Stomach (tissue), 9 donors: ENCODE data around the gene NPHP4. TPM values are rescaled to one million over a fixed set of nuclear protein-coding genes. Genes with fewer than 3 reads are reported as not detected.

Experiments
- DNase-seq, 2 donors: peaks; one replicate each; pipeline versions ENCODE4 v3.0.0 to v3.0.0-alpha.2; 2013 to 2019
- H3K27ac ChIP-seq, 5 donors: fragments of 200-600 bp in 4 of 5; sonication (generic) in 4 of 5; one replicate each; pipeline ENCODE4 v1.5.1; 2013 to 2019; ENCODE audit warnings: mild to moderate bottlenecking in 1 of 5, moderate library complexity in 1 of 5
- H3K27me3 ChIP-seq, 3 donors: fragments of 200-600 bp; sonication (generic); one replicate each; pipeline ENCODE4 v1.5.1; 2017 to 2019; ENCODE audit warnings: mixed run types in 1 of 3
- H3K36me3 ChIP-seq, 4 donors: fragments of 200-600 bp; sonication (generic); 1 replicate in 3 of 4; 2 replicates in 1 of 4; pipeline ENCODE4 v1.5.1; 2016 to 2019
- H3K4me1 ChIP-seq, 4 donors: fragments of 200-600 bp; sonication (generic); one replicate each; pipeline ENCODE4 v1.5.1; 2016 to 2019
- H3K4me3 ChIP-seq, 4 donors: fragments of 200-600 bp; sonication (generic) in 3 of 4; one replicate each; pipeline ENCODE4 v1.5.1; 2016 to 2019; ENCODE audit warnings: mild to moderate bottlenecking in 1 of 4
- H3K9me3 ChIP-seq, 4 donors: fragments of 200-600 bp; sonication (generic); one replicate each; pipeline ENCODE4 v1.5.1; 2016 to 2019
- CTCF ChIP-seq, 7 experiments: fragments of 450-650 bp in 4 of 7; fragments of 200-600 bp in 3 of 7; sonication (generic) in 3 of 7; IDR thresholded peaks; one replicate each; pipeline ENCODE4 v1.5.1; 2016 to 2019; ENCODE audit warnings: antibody characterized with exemption in 7 of 7, control low read depth in 2 of 7, mild to moderate bottlenecking in 1 of 7
- EP300 ChIP-seq: sonication (generic); formaldehyde crosslinking; IDR thresholded peaks from one replicate; pipeline ENCODE4 v1.6.1; 2017; ENCODE audit warnings: antibody characterized with exemption
- POLR2A ChIP-seq, 4 donors: fragments of 450-650 bp; IDR thresholded peaks; one replicate each; pipeline ENCODE4 v1.6.1; 2016; ENCODE audit warnings: antibody characterized with exemption in 4 of 4, control low read depth in 2 of 4, mild to moderate bottlenecking in 1 of 4, moderate library complexity in 1 of 4
- POLR2AphosphoS5 ChIP-seq, 3 donors: sonication (generic); formaldehyde crosslinking; IDR thresholded peaks; one replicate each; pipeline ENCODE4 v1.6.1; 2016; ENCODE audit warnings: antibody characterized with exemption in 3 of 3
- WGBS, 5 donors: extraction: QIAGEN DNeasy Blood & Tissue Kit in 3 of 5; methylation state at CpG; one replicate each; pipeline versions ENCODE4 v1.1.5 to v1.1.7; 2013 to 2018; 5-methylcytosine and 5-hydroxymethylcytosine counted together
- intact Hi-C: fragments of 100-400 bp; cut with DNase I; formaldehyde crosslinking; loops from one replicate; pipeline ENCODE4 v1.15.1; 2023; ENCODE audit warnings: low total_unique reads
- polyA plus RNA-seq, 3 donors: library from polyadenylated mRNA; stranded (reverse); fragments of 200-250 nt; gene quantifications; one replicate each; pipeline ENCODE4 v1.2.3, GENCODE V29; 2013
- total RNA-seq, 5 donors: library from RNA; depleted of rRNA; stranded (reverse); fragments of >200 nt; gene quantifications; one replicate each; pipeline versions ENCODE4 v1.1.0 to v1.2.3, GENCODE V29; 2014 to 2016
- donor health status: healthy with polysubstance abuse.
- donor health status: Bipolar disorder and iron deficiency.
- donor health status: healthy.

NPHP4 gene
- total and polyA plus RNA-seq, 8 donors: 1.9 to 29.7 (median 7.3) TPM

- H3K27ac ChIP-seq: no peak overlapping the region
- peak; percentile 40 to 56 for DNase-seq
- TF ChIP-seq EP300: no peak
- TF ChIP-seq CTCF (IDR thresholded peaks at IDR 0.05): no peak
- TF ChIP-seq POLR2AphosphoS5 (IDR thresholded peaks at IDR 0.05): no peak
- TF ChIP-seq POLR2A (IDR thresholded peaks at IDR 0.05): no peak
Measured at GRCh38 chr1:6001992-6002576, 9.9 kb upstream of the NPHP4 start.

GRCh38 chr1:6000444-6001288 lies 8.4 kb upstream of the NPHP4 start:
- H3K27me3 ChIP-seq: peaks cover 0 to 21% (median 0%) of the 10 kb centered on the region in 3 donors
- peaks cover 0 to 4% (median 0%) of the 10 kb centered on the region in 4 donors for H3K36me3 ChIP-seq
- WGBS, 5 donors: 80 to 89% (median 87%) methylated on average over 16 to 17 of the region's 17 CpGs
- H3K27ac ChIP-seq: no peak overlapping the region
- no peaks in the 10 kb centered on the region for H3K4me1 ChIP-seq
- H3K9me3 ChIP-seq: no peaks in the 10 kb centered on the region
- no peak overlapping the region for H3K4me3 ChIP-seq
- no peak for TF ChIP-seq POLR2AphosphoS5 (IDR thresholded peaks at IDR 0.05)
- TF ChIP-seq EP300: no peak
- no peak for TF ChIP-seq CTCF (IDR thresholded peaks at IDR 0.05)
- intact Hi-C loops: no loop called here
- DNase-seq: no peak

More at GRCh38 chr1:6001992-6002576, 9.9 kb upstream of the NPHP4 start:
- H3K36me3 ChIP-seq: peaks cover 0 to 2% (median 0%) of the 10 kb centered on the region in 4 donors
- no peaks in the 10 kb centered on the region for H3K4me1 ChIP-seq
- no peaks in the 10 kb centered on the region for H3K9me3 ChIP-seq
- intact Hi-C loops: no loop called here
- WGBS, 5 donors: 42 to 59% (median 43%) methylated on average over 10 to 13 of the region's 13 CpGs
- peaks cover 0 to 26% (median 0%) of the 10 kb centered on the region in 3 donors for H3K27me3 ChIP-seq
- no peak overlapping the region for H3K4me3 ChIP-seq

- 90 to 93% (median 91%) methylated on average over 26 to 28 of the region's 28 CpGs for WGBS, 5 donors
- peaks cover 0 to 4% (median 0%) of the 10 kb centered on the region in 4 donors for H3K4me1 ChIP-seq
- H3K27me3 ChIP-seq: peaks cover 0 to 17% (median 0%) of the 10 kb centered on the region in 3 donors
- H3K27ac ChIP-seq: no peak overlapping the region
- no peak for DNase-seq
- H3K9me3 ChIP-seq: no peaks in the 10 kb centered on the region
- H3K36me3 ChIP-seq: peaks cover 0 to 4% (median 0%) of the 10 kb centered on the region in 4 donors
- no peak overlapping the region for H3K4me3 ChIP-seq
- intact Hi-C loops: loop anchor here (10.0 kb wide), 1 partner anchor 205 kb away; the partner anchor contains the start of gene RNF207
- TF ChIP-seq EP300 (no peak), CTCF (IDR thresholded peaks at IDR 0.05) (no peak), POLR2A (IDR thresholded peaks at IDR 0.05) (no peak), POLR2AphosphoS5 (IDR thresholded peaks at IDR 0.05) (no peak)
Measured at GRCh38 chr1:5999711-6000443, 7.7 kb upstream of the NPHP4 start.

GRCh38 chr1:5998906-5999301 lies 6.7 kb upstream of the NPHP4 start:
- peaks cover 0 to 4% (median 0%) of the 10 kb centered on the region in 4 donors for H3K36me3 ChIP-seq
- no peak overlapping the region for H3K27ac ChIP-seq
- H3K4me3 ChIP-seq: no peak overlapping the region
- no peaks in the 10 kb centered on the region for H3K9me3 ChIP-seq
- TF ChIP-seq CTCF (IDR thresholded peaks at IDR 0.05): no peak
- no peak for TF ChIP-seq EP300
- TF ChIP-seq POLR2AphosphoS5 (IDR thresholded peaks at IDR 0.05): no peak
- no peak for TF ChIP-seq POLR2A (IDR thresholded peaks at IDR 0.05)
- intact Hi-C loops: loop anchor here (10.0 kb wide), 1 partner anchor 206 kb away; the partner anchor contains the start of gene RNF207
- DNase-seq: no peak
- 82 to 91% (median 84%) methylated on average over 19 of the region's 19 CpGs for WGBS, 5 donors
- H3K27me3 ChIP-seq: peaks cover 0 to 23% (median 0%) of the 10 kb centered on the region in 3 donors
- H3K4me1 ChIP-seq: peaks cover 0 to 14% (median 2%) of the 10 kb centered on the region in 4 donors
